Endometrium (tissue), 2 donors: ENCODE results near the gene GALNT12.

ENCODE experiments used
- FAIRE-seq: peaks from 2 replicates; lab custom pipeline; 2012; peaks lifted over from hg19 to GRCh38; lab: Jason Lieb, UNC
- donor health status: control.
- donor health status: control.

Gene GALNT12

GRCh38 chr9:98783518-98784226, 23.8 kb upstream of the GALNT12 start:
- no peak for FAIRE-seq

GRCh38 chr9:98784831-98785806, 22.4 kb upstream of the GALNT12 start:
- no peak for FAIRE-seq

GRCh38 chr9:98786750-98787510, 20.5 kb upstream of the GALNT12 start:
- no peak for FAIRE-seq

DNA sequence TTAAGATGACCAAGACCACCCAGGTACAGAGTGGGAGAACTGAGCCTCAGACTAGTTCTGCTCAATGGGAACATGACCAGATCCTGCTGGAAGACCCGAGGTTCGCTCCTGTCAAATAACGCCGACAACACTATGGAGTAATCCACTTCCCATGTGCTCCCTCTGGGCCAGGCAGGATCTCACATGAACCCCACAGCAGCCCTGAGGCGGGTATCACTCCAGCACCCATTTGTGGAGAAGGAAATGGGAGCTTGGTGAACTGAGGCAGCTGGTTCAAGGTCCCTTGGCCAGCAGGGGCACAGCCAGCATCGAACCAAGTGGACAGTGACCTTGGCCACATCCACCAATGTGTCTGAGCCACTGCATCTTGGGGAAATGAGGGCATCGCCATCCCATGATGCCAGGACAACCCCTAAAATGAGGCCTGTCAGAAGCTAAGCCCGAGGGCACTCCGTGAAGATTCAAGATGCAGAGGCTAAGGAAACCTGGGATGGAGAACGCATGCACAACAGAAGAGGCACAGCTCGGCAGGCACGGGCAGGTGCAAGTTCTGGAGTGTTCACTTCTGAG, 19.6 kb upstream of the GALNT12 start:
- FAIRE-seq = no peak

GRCh38 chr9:98789483-98790133, 17.9 kb upstream of the GALNT12 start:
- no peak for FAIRE-seq

- FAIRE-seq = no peak
These were observed 17.2 kb upstream of the GALNT12 start for GRCh38 chr9:98790134-98790841.

DNA sequence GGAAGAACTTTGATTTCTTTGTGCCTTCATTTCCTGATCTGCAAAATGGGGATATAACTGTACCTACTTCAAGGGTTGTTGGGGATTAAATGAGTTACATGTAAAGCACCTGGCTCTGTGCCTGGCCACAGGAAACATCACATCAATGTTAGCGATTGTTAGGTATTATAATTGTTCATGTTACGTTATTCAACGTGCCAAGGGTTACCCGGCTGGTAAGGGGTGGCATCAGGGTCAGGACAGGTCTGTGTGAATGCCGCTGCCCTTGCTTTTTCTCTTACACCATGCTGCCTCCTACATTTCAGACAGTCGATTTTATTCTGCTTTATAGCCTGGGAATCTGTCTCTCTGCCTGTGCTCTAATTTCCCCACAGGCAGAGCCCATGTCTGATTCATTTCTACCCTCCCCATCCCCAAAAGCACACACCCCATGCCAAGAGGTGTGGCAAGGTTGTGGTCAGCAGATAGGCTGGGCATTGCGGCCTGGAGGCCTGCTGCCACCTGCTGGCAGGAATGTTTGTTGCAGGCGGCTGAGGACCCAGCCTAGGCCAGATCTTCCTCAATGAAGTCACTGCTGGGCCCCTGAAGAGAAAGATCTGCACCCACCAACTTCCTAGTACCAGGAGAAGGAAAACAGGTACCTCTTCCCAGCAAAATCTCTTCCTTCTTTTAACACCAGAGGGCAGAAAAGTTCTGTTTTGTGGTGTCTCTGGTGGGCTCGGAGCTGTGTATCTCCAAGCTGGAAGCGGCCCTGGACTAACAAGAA, 16.4 kb upstream of the GALNT12 start:
- no peak for FAIRE-seq

- no peak for FAIRE-seq
These were observed 15.6 kb upstream of the GALNT12 start for GRCh38 chr9:98791608-98792490.

GRCh38 chr9:98793031-98793430, 14.4 kb upstream of the GALNT12 start:
- FAIRE-seq = no peak

- FAIRE-seq = no peak
These were observed 12.7 kb upstream of the GALNT12 start for GRCh38 chr9:98794802-98795201.

DNA sequence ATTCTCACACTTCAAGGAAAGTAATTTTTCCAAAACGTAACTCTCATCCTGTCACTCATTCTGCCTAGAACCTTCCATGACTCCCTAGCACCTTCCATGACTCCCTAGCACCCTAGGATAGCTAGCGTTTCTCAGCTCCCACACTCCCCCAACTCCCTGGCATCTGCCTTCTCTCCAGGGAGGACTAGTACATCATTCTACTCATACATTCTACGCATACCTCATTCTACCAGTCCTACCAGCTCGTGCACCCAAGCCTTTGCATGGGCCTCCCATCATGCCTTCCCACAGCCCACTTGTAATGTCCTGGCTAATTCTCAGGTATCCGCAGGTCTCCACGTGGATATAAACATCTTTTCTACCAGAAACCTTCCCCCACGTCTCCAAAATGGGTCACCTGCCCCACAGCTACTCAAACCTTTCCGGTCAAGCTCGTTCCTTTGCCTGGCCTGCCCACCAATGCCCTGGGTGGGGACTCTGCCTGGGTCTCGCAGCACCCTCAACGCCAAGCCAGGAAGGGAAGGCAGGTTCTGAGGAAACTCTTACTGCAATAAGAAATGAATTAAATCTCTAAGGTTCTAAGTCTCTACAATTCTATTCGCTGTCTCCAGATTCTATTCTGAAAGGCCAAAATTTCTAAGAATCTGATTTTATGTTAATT, 12.0 kb upstream of the GALNT12 start:
- no peak for FAIRE-seq

DNA sequence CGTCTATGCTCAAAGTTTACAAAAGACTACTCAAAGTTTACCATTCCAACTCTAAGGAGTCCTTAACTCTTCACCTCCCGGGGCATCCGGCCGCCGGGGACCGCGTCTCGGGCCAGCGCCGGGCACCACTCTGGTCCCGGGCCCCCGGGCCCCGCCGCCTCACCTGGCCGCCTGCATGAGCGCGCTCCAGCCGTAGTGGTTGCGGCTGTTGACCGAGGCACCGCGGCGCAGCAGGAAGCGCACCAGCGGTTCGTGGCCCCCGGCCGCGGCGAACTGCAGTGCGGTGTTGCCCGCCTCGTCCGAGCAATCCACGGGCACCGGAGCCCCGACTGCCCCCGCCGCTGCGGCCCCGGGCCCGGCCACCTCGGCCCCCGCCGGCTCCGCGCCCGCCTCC, 11.5 kb upstream of the GALNT12 start:
- FAIRE-seq = no peak

GRCh38 chr9:98796364-98797101, 10.9 kb upstream of the GALNT12 start, which contains the start of gene ANKS6:
TSS of gene ANKS6 (minus strand) at chr9:98796555. CDS start at chr9:98796491, 64 bp downstream.
- FAIRE-seq = no peak

- FAIRE-seq = no peak
These were observed 10.0 kb upstream of the GALNT12 start for GRCh38 chr9:98797491-98797890.

DNA sequence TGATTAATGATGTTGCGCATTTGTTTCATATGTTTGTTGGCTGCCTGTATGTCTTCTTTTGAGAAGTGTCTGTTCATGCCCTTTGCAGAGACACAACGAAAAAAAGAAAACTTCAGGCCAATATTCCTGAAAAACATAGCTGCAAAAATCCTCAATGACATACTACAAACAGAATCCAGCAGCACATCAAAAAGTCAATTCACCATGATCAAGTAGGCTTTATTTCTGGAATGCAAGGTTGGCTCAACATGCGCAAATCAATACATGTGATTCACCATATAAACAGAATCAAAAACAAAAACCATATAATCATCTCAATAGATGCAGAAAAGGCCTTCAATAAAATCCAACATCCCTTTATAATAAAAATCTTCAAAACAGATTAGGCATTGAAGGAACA, 9.2 kb upstream of the GALNT12 start:
- FAIRE-seq = no peak

DNA sequence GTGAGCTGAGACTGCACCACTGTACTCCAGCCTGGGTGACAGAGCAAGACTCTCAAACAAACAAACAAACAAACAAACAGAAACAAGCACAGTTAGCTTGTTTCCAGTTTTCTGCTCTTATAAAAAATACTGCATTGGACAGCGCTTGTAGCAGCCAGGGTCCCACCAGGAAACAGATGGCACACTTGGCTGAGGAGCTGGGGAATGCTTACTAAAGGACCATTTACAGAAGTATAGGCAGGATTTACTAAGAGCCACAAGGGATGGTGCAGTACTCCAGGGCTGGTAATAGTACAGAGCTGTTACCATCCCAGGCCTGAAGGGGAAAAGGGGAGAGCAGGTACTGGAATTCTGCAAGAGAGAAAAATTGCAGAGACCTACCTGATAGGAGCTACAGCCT, 5.9 kb upstream of the GALNT12 start:
- no peak for FAIRE-seq

DNA sequence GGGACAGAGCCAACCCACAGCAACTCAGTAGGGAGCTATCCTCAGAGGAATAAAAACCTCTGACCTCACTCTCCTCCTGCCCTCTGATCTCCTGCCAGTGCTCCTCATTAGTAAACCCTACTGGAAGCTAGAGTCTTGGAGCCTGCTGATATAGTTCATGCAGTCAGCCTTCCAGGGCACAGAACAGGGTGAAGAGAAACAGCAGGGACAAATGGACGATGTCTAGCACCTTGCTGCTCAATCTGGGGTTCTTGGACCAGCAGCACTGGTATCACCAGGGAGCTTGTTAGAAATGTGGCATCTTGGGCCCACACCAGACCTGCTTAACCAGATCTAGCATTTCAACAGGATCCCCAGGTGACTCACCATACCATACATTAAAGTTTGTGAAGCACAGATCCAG, 5.5 kb upstream of the GALNT12 start:
- FAIRE-seq = no peak

- FAIRE-seq = no peak
These were observed 3.4 kb upstream of the GALNT12 start for GRCh38 chr9:98804083-98804482.
